GM23338 (cell line): ENCODE results near the gene LRRC73. TPM values are rescaled to one million over a fixed set of nuclear protein-coding genes. Genes with fewer than 3 reads are reported as not detected.

ENCODE experiments used
- ATAC-seq: fragments of 200-7000 bp; cut with Tn5 transposase; 3 replicates; pipeline ENCODE4 v1.9.1; 2020
- DNase-seq: peaks from one replicate; pipeline ENCODE4 v3.0.0-alpha.2; 2015; ENCODE audit warnings: low spot score
- H2AFZ ChIP-seq: fragments of 200-600 bp; sonication (generic); 2 replicates; pipeline ENCODE4 v1.8.0; 2016; ENCODE audit warnings: antibody characterized with exemption, mild to moderate bottlenecking, moderate library complexity
- H3F3A ChIP-seq: fragments of 200-600 bp; sonication (generic); replicated peaks from 2 replicates; pipeline ENCODE4 v1.8.0; 2017; ENCODE audit warnings: antibody characterized with exemption, mixed run types, low read depth
- H3K27ac ChIP-seq: fragments of 200-600 bp; sonication (generic); 2 replicates; pipeline ENCODE4 v1.6.1; 2016; ENCODE audit warnings: low read depth
- H3K27me3 ChIP-seq: fragments of 200-600 bp; sonication (generic); 2 replicates; pipeline ENCODE4 v1.8.0; 2016; ENCODE audit warnings: mild to moderate bottlenecking, mixed run types, moderate library complexity; ENCODE audit not compliant: insufficient read depth
- H3K36me3 ChIP-seq: fragments of 200-600 bp; sonication (generic); 2 replicates; pipeline ENCODE4 v1.8.0; 2016; ENCODE audit warnings: mild to moderate bottlenecking; ENCODE audit not compliant: insufficient read depth
- H3K4me1 ChIP-seq: fragments of 200-600 bp; sonication (generic); 2 replicates; pipeline ENCODE4 v1.8.0; 2016; ENCODE audit warnings: mild to moderate bottlenecking, moderate library complexity; ENCODE audit not compliant: insufficient read depth
- H3K4me2 ChIP-seq: fragments of 200-600 bp; sonication (generic); 2 replicates; pipeline ENCODE4 v1.7.1; 2017; ENCODE audit warnings: mixed run types
- H3K4me3 ChIP-seq: fragments of 200-600 bp; sonication (generic); 2 replicates; pipeline ENCODE4 v1.6.1; 2016; ENCODE audit warnings: mixed run types
- H3K79me2 ChIP-seq: fragments of 200-600 bp; sonication (generic); replicated peaks from 2 replicates; pipeline ENCODE4 v1.8.0; 2017; ENCODE audit warnings: mild to moderate bottlenecking; ENCODE audit not compliant: insufficient read depth
- H3K9me2 ChIP-seq: fragments of 200-600 bp; sonication (generic); 2 replicates; pipeline ENCODE4 v1.8.0; 2017; ENCODE audit not compliant: insufficient read depth
- H4K20me1 ChIP-seq: fragments of 200-600 bp; sonication (generic); replicated peaks from 2 replicates; pipeline ENCODE4 v1.8.0; 2017; ENCODE audit warnings: mild to moderate bottlenecking; ENCODE audit not compliant: insufficient read depth
- H3K27ac Mint-ChIP-seq: 2 replicates; pipeline ENCODE4 v1.8.0; 2020; ENCODE audit warnings: inconsistent platforms, mild to moderate bottlenecking, moderate library complexity, mixed read lengths
- H3K27me3 Mint-ChIP-seq: 3 replicates; pipeline ENCODE4 v1.8.0; 2022; ENCODE audit warnings: low read depth, mild to moderate bottlenecking, moderate library complexity, mixed read lengths, inconsistent platforms; ENCODE audit not compliant: insufficient read depth, poor library complexity
- H3K36me3 Mint-ChIP-seq: 3 replicates; pipeline ENCODE4 v1.8.0; 2021; ENCODE audit warnings: low read depth, mild to moderate bottlenecking, inconsistent platforms, moderate library complexity, mixed read lengths
- H3K4me1 Mint-ChIP-seq: 3 replicates; pipeline ENCODE4 v1.8.0; 2020; ENCODE audit warnings: mild to moderate bottlenecking, inconsistent platforms, mixed read lengths
- H3K4me3 Mint-ChIP-seq: 3 replicates; pipeline ENCODE4 v1.8.0; 2021; ENCODE audit warnings: moderate library complexity, mild to moderate bottlenecking, inconsistent platforms, mixed read lengths
- H3K9me3 Mint-ChIP-seq: 3 replicates; pipeline ENCODE4 v1.8.0; 2020; ENCODE audit warnings: moderate library complexity, mild to moderate bottlenecking, inconsistent platforms, mixed read lengths
- CREB1 ChIP-seq: fragments of 250-450 bp; sonication (Bioruptor Pico); IDR thresholded peaks from 2 replicates; pipeline ENCODE4 v1.5.0; 2020; ENCODE audit warnings: low read depth, mild to moderate bottlenecking, moderate library complexity
- CTCF ChIP-seq, 2 experiments: fragments of 200-600 bp in 1 of 2; sonication (generic) in 1 of 2; conservative IDR thresholded peaks; 2 replicates each; pipeline versions ENCODE4 v1.5.1 to v1.6.1; 2016 to 2017; ENCODE audit warnings: antibody characterized with exemption in 2 of 2, low read depth in 2 of 2, mild to moderate bottlenecking in 2 of 2, moderate library complexity in 1 of 2
- ETS1 ChIP-seq: IDR thresholded peaks from 2 replicates; pipeline ENCODE4 v1.6.1; 2016; ENCODE audit warnings: antibody characterized with exemption
- EZH2 ChIP-seq: fragments of 200-600 bp; sonication (generic); IDR thresholded peaks from one replicate; pipeline ENCODE4 v1.8.0; 2017; ENCODE audit warnings: antibody characterized with exemption, mild to moderate bottlenecking, low read depth; ENCODE audit not compliant: unreplicated experiment
- EZH2phosphoT487 ChIP-seq: fragments of 200-600 bp; sonication (generic); IDR thresholded peaks from one replicate; pipeline ENCODE4 v1.8.1; 2018; ENCODE audit warnings: antibody characterized with exemption; ENCODE audit not compliant: unreplicated experiment
- JUNB ChIP-seq: IDR thresholded peaks from one replicate; pipeline ENCODE4 v1.6.1; 2016; ENCODE audit warnings: antibody characterized with exemption; ENCODE audit not compliant: unreplicated experiment
- NANOG ChIP-seq: IDR thresholded peaks from 2 replicates; pipeline ENCODE4 v1.6.1; 2016; ENCODE audit warnings: antibody characterized with exemption, borderline replicate concordance
- POLR2AphosphoS5 ChIP-seq: IDR thresholded peaks from 2 replicates; pipeline ENCODE4 v1.6.1; 2016; ENCODE audit warnings: antibody characterized with exemption, low read depth
- ZNF114 ChIP-seq: fragments of 250-450 bp; sonication (Bioruptor Pico); IDR thresholded peaks from 2 replicates; pipeline ENCODE4 v1.5.0; 2020; ENCODE audit warnings: mild to moderate bottlenecking, moderate library complexity
- ZNF331 ChIP-seq: fragments of 250-450 bp; sonication (Bioruptor Pico); IDR thresholded peaks from 2 replicates; pipeline ENCODE4 v1.5.0; 2020; ENCODE audit warnings: low read depth, mild to moderate bottlenecking, moderate library complexity
- polyA plus RNA-seq: library from polyadenylated mRNA; unstranded; fragments of >200 nt; fragmentation: Nextera tagmentation; extraction: Ambion mirVana; gene quantifications from 2 replicates; pipeline ENCODE4 v1.2.1, GENCODE V29; 2016
- total RNA-seq: library from RNA; depleted of rRNA; stranded (reverse); fragments of >200 nt; shearing (Covaris generic); gene quantifications from 2 replicates; pipeline ENCODE4 v1.2.3, GENCODE V29; 2014
- TF ChIP-seq, protein P1 (sequence below): IDR thresholded peaks from one replicate; pipeline ENCODE4 v1.6.1; 2018; ENCODE audit warnings: antibody characterized with exemption; ENCODE audit not compliant: unreplicated experiment

Gene LRRC73
- total and polyA plus RNA-seq, 2 experiments from 2014 or later, result 0.26 to 0.59 TPM

GRCh38 chr6:43522547-43523261, 12.6 kb upstream of the LRRC73 start:
- peaks cover 19% of the 10 kb centered on the region for H4K20me1 ChIP-seq
- no peak overlapping the region for H3K4me2 ChIP-seq
- H3K36me3 ChIP-seq, result peaks cover 54% of the 10 kb centered on the region
- Mint-ChIP-seq H3K4me1 (no peaks in the 10 kb centered on the region), H3K27me3 (peaks cover 6% of the 10 kb centered on the region), H3K27ac (no peak overlapping the region), H3K9me3 (no peaks in the 10 kb centered on the region; the same call in 2 of the 3 replicates), H3K4me3 (no peak overlapping the region), H3K36me3 (peaks cover 61% of the 10 kb centered on the region; the same call in 2 of the 3 replicates)
- H3K9me2 ChIP-seq, result no peaks in the 10 kb centered on the region
- H3K27ac ChIP-seq, result no peak overlapping the region
- H3K4me3 ChIP-seq, result no peak overlapping the region
- ATAC-seq (no peak), DNase-seq (no peak)
- no peak for TF ChIP-seq CTCF (conservative IDR thresholded peaks at IDR 0.05; ENCODE audit: low read depth in 2 of 2)
- no peak overlapping the region for H2AFZ ChIP-seq
- no peaks in the 10 kb centered on the region for H3K27me3 ChIP-seq
- H3F3A ChIP-seq, result peaks cover 41% of the 10 kb centered on the region
- peaks cover 7% of the 10 kb centered on the region for H3K4me1 ChIP-seq
- peaks cover 14% of the 10 kb centered on the region for H3K79me2 ChIP-seq

DNA sequence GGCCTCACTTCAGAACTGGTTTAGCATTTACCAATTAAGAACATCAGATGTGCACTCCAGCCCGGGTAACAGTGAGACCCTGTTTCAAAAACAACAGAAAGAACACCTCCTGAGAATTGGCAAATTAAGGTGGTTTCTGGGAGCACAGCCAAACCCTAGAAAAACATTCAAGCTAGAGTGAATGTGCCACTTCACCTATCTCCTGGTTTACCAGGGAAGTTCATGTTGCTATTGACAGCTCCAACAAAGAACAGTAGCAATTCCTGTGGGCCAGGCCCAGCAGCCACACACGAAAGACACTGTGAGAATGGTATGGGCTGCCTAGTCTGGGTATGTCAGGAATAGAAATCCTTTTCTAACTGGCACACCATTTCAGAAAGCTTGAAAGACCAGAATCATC, 11.7 kb upstream of the LRRC73 start:
- Mint-ChIP-seq H3K27ac (no peak overlapping the region), H3K27me3 (peaks cover 6% of the 10 kb centered on the region), H3K9me3 (no peaks in the 10 kb centered on the region; the same call in 2 of the 3 replicates), H3K4me3 (no peak overlapping the region), H3K4me1 (no peaks in the 10 kb centered on the region), H3K36me3 (peaks cover 52% of the 10 kb centered on the region; the same call in 2 of the 3 replicates)
- peaks cover 48% of the 10 kb centered on the region for H3K36me3 ChIP-seq
- no peaks in the 10 kb centered on the region for H3K9me2 ChIP-seq
- H3K4me2 ChIP-seq, result no peak overlapping the region
- H3K27ac ChIP-seq, result no peak overlapping the region
- H3F3A ChIP-seq, result peaks cover 41% of the 10 kb centered on the region
- H3K79me2 ChIP-seq, result peaks cover 22% of the 10 kb centered on the region
- ATAC-seq (no peak), DNase-seq (no peak)
- peaks cover 7% of the 10 kb centered on the region for H3K4me1 ChIP-seq
- H2AFZ ChIP-seq, result no peak overlapping the region
- peaks cover 11% of the 10 kb centered on the region for H4K20me1 ChIP-seq
- no peaks in the 10 kb centered on the region for H3K27me3 ChIP-seq
- H3K4me3 ChIP-seq, result no peak overlapping the region
- TF ChIP-seq JUNB (no peak), ETS1 (no peak), POLR2AphosphoS5 (no peak), EZH2phosphoT487 (no peak), NANOG (no peak), CTCF (conservative IDR thresholded peaks at IDR 0.05; ENCODE audit: low read depth in 2 of 2) (no peak), CREB1 (CRISPR knock-in tag) (no peak), ZNF331 (CRISPR knock-in tag) (no peak), EZH2 (no peak), ZNF114 (CRISPR knock-in tag) (no peak)
- TF ChIP-seq, protein P1, sequence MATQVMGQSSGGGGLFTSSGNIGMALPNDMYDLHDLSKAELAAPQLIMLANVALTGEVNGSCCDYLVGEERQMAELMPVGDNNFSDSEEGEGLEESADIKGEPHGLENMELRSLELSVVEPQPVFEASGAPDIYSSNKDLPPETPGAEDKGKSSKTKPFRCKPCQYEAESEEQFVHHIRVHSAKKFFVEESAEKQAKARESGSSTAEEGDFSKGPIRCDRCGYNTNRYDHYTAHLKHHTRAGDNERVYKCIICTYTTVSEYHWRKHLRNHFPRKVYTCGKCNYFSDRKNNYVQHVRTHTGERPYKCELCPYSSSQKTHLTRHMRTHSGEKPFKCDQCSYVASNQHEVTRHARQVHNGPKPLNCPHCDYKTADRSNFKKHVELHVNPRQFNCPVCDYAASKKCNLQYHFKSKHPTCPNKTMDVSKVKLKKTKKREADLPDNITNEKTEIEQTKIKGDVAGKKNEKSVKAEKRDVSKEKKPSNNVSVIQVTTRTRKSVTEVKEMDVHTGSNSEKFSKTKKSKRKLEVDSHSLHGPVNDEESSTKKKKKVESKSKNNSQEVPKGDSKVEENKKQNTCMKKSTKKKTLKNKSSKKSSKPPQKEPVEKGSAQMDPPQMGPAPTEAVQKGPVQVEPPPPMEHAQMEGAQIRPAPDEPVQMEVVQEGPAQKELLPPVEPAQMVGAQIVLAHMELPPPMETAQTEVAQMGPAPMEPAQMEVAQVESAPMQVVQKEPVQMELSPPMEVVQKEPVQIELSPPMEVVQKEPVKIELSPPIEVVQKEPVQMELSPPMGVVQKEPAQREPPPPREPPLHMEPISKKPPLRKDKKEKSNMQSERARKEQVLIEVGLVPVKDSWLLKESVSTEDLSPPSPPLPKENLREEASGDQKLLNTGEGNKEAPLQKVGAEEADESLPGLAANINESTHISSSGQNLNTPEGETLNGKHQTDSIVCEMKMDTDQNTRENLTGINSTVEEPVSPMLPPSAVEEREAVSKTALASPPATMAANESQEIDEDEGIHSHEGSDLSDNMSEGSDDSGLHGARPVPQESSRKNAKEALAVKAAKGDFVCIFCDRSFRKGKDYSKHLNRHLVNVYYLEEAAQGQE, result no peak
